HUES48 (cell line): ENCODE results near the gene MEIS1.

Experiments
- H3K27ac ChIP-seq: one replicate; pipeline ENCODE4 v1.7.0; 2013; ENCODE audit warnings: low read depth, low read length, inconsistent platforms
- H3K27me3 ChIP-seq: 2 replicates; pipeline ENCODE4 v1.6.1; 2013; ENCODE audit warnings: mild to moderate bottlenecking, low read length; ENCODE audit not compliant: control insufficient read depth, insufficient read depth
- H3K36me3 ChIP-seq: 2 replicates; pipeline ENCODE4 v1.6.1; 2013; ENCODE audit warnings: low read length; ENCODE audit not compliant: control insufficient read depth, insufficient read depth
- H3K4me1 ChIP-seq: 2 replicates; pipeline ENCODE4 v1.6.1; 2013; ENCODE audit warnings: mild to moderate bottlenecking, low read length; ENCODE audit not compliant: control insufficient read depth, insufficient read depth
- H3K4me3 ChIP-seq: 2 replicates; pipeline ENCODE4 v1.5.1; 2013; ENCODE audit warnings: mild to moderate bottlenecking, low read depth, low read length
- H3K9ac ChIP-seq: 2 replicates; pipeline ENCODE4 v1.6.1; 2013; ENCODE audit warnings: mild to moderate bottlenecking, low read depth, low read length, moderate library complexity
- H3K9me3 ChIP-seq: 2 replicates; pipeline ENCODE4 v1.6.1; 2013; ENCODE audit warnings: low read length; ENCODE audit not compliant: control insufficient read depth, insufficient read depth

Gene MEIS1

DNA sequence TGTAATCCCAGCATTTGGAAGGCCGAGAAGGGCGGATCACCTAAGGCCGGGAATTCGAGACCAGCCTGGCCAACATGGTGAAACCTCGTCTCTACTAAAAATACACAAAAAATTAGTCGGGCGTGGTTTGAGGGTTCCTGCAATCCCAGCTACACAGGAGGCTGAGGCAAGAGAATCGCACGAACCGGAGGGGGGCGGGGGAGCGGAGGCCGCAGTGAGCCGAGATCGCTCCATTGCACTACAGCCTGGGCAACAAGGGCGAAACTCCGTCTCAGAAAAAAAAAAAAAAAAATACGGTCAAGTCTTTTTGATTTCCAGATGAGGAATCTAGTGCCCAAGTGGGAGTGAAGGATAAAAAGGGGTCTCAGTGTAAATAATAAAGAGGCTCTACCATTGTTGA is 16.5 kb upstream of the MEIS1 start:
- H3K9ac ChIP-seq, result no peak overlapping the region
- no peaks in the 10 kb centered on the region for H3K36me3 ChIP-seq
- H3K27me3 ChIP-seq, result peaks cover 23% of the 10 kb centered on the region
- H3K4me1 ChIP-seq, result peaks cover 11% of the 10 kb centered on the region
- H3K4me3 ChIP-seq, result no peak overlapping the region
- H3K27ac ChIP-seq, result no peak overlapping the region
- no peaks in the 10 kb centered on the region for H3K9me3 ChIP-seq

DNA sequence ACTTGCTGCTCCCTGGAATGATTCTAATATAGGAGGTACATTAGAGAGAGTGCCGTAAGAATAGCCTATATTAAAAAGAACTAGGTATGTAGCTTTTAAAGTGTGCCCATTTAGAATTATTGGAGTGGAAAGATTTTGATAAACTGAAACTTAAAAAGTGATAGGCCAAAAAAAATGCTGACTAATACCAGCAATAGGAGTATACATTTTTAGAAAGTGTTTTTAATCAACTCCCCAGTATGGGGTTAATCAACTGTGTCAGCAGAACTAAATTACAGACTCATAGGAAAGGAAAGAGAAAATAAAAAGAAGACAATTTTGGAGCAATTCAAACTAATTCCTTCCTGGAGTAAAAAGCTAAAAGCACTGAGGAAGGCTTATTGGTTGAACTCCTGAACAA is 13.3 kb upstream of the MEIS1 start:
- H3K27me3 ChIP-seq, result peaks cover 56% of the 10 kb centered on the region
- H3K4me1 ChIP-seq, result peaks cover 15% of the 10 kb centered on the region
- no peak overlapping the region for H3K27ac ChIP-seq
- H3K9me3 ChIP-seq, result no peaks in the 10 kb centered on the region
- no peak overlapping the region for H3K9ac ChIP-seq
- H3K36me3 ChIP-seq, result no peaks in the 10 kb centered on the region
- H3K4me3 ChIP-seq, result no peak overlapping the region

DNA sequence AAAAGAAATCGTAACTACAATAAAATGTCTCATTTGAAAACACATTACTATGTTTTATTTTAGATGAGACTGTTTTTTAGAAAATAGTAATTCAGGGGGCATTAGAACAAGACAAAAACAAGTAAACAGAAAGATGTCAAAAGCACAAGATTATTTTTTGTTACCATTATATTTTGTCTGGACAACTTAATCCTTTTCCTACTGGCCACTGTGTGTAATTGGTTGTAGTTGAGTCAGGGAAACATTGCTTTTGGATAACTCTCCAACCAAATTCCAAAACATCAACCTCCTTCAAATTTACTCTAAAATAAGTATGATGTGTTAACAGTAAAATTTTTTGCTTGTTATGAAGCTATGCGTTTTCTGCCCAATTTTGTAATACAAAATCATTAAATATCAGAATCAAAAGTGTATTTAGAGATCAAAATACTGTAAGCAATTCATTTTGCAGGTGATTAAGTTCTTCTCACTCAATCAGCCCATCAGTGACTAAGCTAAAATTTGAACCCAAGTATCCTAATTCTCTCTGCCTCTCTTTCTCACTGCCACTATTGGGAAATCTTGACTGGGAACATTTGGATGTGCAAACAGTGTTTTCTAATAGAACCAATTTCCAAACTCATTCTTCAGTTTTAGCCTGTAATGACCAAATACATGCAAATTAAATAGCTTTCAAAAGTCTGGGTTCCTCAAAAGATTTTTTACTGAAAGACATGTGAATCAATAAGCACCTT is 11.4 kb upstream of the MEIS1 start:
- H3K4me3 ChIP-seq, result no peak overlapping the region
- H3K27ac ChIP-seq, result no peak overlapping the region
- no peaks in the 10 kb centered on the region for H3K9me3 ChIP-seq
- H3K27me3 ChIP-seq, result peaks cover 75% of the 10 kb centered on the region
- H3K4me1 ChIP-seq, result peaks cover 25% of the 10 kb centered on the region
- no peaks in the 10 kb centered on the region for H3K36me3 ChIP-seq
- no peak overlapping the region for H3K9ac ChIP-seq

DNA sequence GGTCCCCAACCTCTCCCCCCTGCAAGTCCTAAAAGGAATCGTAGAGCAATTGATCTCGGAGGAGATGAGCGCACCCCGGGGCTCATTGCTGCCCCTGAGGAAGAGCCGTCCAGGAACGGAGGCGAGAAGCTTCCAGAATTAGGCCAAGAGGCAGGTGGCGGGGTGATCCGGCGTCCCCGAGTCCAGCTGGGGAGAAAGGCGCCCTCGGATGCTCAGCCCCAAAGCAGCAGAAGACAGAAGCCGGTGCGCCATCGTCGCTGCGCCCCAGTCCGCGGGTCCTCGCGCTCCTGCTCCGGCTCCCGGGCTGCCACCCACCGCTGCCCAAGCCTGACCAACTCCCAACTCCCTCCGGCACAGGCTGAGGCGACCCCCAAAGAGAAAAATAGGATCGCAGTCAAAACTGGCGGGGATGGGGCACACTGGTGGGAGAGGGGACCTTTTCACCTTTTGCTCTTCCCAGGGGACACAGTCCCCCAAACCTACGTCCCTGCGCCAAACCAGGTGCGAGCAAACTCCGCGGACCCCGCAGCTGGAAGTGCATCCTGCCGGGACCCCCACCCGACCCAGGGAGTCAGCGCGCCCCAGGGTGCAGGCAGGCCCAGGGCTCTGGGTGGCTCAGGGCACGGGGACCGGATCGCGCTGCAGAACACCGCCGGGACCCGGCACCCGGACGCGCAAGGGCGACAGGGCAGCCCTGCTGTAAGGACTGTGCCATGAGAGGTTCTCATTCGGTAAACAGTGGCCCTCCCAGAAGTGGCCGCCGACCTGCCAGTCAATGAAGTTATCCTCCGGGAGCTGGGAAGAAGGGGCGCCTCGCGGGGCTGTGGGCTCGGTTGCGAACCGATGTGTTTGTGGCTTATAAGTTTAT is 8.4 kb upstream of the MEIS1 start:
- no peak overlapping the region for H3K27ac ChIP-seq
- peaks cover 99% of the 10 kb centered on the region for H3K27me3 ChIP-seq
- no peak overlapping the region for H3K9ac ChIP-seq
- H3K9me3 ChIP-seq, result no peaks in the 10 kb centered on the region
- H3K4me3 ChIP-seq, result peak overlapping the region; percentile 65
- no peaks in the 10 kb centered on the region for H3K36me3 ChIP-seq
- peaks cover 28% of the 10 kb centered on the region for H3K4me1 ChIP-seq

DNA sequence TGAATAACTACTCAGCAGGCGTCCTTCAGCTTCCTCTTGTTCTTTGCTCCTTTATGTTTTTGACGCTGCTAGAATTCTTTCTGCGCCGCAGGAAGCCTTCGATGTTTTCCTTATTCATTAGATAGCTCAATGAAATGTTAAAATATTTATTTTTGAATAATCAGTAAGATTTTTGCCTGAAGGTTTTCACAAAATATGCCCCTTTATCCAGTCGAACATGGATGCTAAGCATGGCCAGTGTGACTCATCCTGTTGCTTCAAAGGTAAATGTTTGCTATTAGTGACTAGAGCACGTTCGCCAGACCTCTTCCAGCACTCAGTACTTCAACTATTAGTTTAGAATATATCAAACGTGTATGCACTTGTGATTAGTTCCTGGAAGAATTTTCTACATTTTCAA is 7.6 kb upstream of the MEIS1 start:
- no peak overlapping the region for H3K27ac ChIP-seq
- H3K36me3 ChIP-seq, result no peaks in the 10 kb centered on the region
- H3K9ac ChIP-seq, result no peak overlapping the region
- H3K4me3 ChIP-seq, result peak overlapping the region; percentile 65
- peaks cover 100% of the 10 kb centered on the region for H3K27me3 ChIP-seq
- H3K4me1 ChIP-seq, result peaks cover 32% of the 10 kb centered on the region
- no peaks in the 10 kb centered on the region for H3K9me3 ChIP-seq

DNA sequence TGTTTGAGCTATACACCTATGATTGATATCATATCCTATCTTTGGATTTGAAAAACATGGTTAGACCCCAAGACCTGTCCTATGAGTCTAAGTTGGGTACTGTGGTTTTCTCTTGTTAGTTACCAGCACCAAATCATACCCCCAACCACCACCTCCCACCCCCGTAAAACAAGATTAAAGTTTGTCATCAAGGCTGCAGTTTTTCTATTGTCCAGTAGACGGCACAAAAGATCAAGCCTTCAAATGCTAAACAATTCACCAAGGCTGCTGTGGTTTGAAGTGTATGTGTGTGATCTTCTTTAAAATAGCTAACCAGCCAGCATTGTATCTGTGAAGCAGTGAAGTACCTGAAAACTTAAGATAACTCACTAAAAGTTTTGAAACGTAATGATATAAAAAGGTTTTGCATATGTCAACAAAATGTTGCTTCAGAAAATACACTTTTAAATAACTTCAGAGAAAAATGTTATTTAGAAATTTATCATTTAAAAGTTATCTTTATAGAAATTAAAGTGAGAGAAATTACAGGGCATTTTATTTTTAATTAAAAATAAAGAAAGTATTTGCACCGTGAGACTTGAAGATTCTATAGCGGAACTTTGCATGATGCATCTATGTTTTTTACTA is 5.8 kb upstream of the MEIS1 start:
- Histone ChIP-seq H3K4me1 (peaks cover 45% of the 10 kb centered on the region), H3K27me3 (peaks cover 99% of the 10 kb centered on the region), H3K9ac (no peak overlapping the region), H3K4me3 (no peak overlapping the region), H3K36me3 (no peaks in the 10 kb centered on the region), H3K27ac (no peak overlapping the region), H3K9me3 (no peaks in the 10 kb centered on the region)

DNA sequence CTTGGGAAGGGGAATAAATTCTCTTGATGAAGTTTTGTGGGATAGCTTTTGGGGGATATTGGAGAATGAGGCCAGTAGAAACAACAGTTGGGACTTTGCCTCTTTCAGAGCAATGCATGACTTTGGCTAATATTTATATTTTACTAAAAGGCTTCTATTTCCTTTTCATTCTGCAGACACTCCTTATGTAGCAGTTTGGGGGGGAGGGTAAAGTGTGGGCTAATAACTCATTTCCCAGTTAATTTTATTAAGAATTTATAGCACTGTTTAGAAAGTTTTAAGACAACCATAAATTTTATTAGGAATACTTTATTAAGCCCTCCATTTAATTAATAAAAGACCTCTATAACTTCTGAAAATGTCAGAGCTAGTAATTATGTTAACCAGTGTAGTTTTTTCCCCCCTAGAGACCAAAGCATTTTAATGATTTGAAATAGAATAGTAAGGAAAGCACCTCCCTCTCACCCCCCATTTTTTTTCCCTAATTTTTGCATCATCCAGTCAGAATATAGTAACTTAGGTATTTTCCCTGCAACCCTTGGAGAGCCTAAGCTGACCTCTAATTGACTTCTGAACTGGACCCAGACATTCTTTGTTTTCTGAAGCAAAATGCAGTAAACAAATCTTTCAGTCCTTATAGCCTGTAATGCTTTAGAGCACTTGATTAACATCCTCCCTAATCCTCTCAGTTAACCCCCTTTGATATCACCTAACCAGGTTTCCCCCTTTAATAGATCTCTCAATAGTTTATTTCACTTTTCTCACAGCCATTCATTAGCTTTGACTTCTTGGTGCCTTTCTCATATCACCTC is 5.0 kb upstream of the MEIS1 start:
- H3K27me3 ChIP-seq, result peaks cover 99% of the 10 kb centered on the region
- H3K9me3 ChIP-seq, result no peaks in the 10 kb centered on the region
- no peaks in the 10 kb centered on the region for H3K36me3 ChIP-seq
- H3K4me1 ChIP-seq, result peaks cover 37% of the 10 kb centered on the region
- no peak overlapping the region for H3K9ac ChIP-seq
- no peak overlapping the region for H3K27ac ChIP-seq
- no peak overlapping the region for H3K4me3 ChIP-seq

DNA sequence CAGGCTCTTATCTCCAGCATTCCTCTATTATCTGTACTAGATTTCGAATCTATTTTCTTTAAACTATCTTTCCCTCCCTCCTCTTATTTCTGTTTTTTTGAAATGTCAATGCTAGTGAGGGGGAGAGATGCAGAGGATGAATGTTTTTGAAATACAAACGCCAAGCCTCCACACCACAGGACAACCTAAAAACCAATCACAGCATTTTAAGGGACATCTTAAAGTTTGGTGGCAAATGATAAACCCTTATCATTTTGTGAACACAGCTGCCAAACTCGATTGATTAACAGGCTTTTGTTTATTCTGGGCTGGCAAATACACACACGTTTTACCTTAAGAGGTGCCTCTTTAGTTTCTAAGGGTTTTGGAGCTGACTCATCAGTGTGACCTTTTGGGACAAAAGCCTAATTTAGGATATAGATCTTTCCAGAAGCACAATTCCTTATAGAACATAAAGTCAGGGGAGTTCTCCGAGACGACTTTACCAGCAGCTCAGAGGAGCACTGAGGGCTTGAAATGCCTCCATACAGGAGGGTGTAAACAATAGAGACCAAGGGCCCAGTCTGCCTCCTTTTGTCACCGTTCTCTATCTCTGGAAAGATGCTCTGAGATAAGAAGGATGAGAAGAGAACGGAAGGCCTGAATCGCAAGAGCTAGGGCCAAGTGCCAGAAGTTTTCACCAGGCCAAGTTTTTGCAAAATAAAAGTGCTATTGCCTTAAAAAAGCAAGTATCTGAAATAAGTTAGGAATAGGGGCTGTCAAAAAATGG is 4.2 kb upstream of the MEIS1 start:
- H3K4me1 ChIP-seq, result peaks cover 33% of the 10 kb centered on the region
- no peaks in the 10 kb centered on the region for H3K9me3 ChIP-seq
- H3K9ac ChIP-seq, result no peak overlapping the region
- peaks cover 99% of the 10 kb centered on the region for H3K27me3 ChIP-seq
- H3K27ac ChIP-seq, result peak overlapping the region; percentile 44
- no peaks in the 10 kb centered on the region for H3K36me3 ChIP-seq
- H3K4me3 ChIP-seq, result no peak overlapping the region

DNA sequence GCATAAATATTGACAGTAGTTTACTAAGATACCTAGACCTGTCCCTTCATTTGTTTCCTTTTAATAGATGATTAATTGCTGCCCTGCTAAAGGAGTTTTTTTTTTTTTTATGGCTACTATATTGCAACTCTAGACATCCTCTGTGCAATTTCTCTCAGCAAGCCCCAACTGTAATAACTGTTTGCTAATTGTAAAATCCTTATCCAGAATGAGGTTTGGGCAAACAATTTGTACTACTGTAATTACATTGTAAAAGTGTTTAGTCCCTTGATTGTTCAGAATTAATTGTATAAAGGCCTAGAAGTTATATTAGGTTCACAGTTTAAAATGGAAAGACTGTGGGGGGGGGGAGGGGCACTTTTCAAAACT is 3.7 kb upstream of the MEIS1 start:
- peaks cover 99% of the 10 kb centered on the region for H3K27me3 ChIP-seq
- H3K9ac ChIP-seq, result no peak overlapping the region
- no peak overlapping the region for H3K4me3 ChIP-seq
- peaks cover 39% of the 10 kb centered on the region for H3K4me1 ChIP-seq
- H3K9me3 ChIP-seq, result no peaks in the 10 kb centered on the region
- H3K27ac ChIP-seq, result peak overlapping the region; percentile 44
- H3K36me3 ChIP-seq, result no peaks in the 10 kb centered on the region
